Esophagus mucosa (tissue), 1 donor: Measurements from ENCODE around the gene KDELR1. TPM values are rescaled to one million over a fixed set of nuclear protein-coding genes. Genes with fewer than 3 reads are reported as not detected.

Experiments
- ATAC-seq: fragments of 200-7000 bp; cut with Tn5 transposase; one replicate; pipeline ENCODE4 v1.9.1; 2020
- total RNA-seq: library from RNA; stranded (reverse); gene quantifications from one replicate; pipeline ENCODE4 v1.2.4, GENCODE V29; 2023
- donor health status: DM: yes; HTN: yes; CAD: no.

The KDELR1 gene
- total RNA-seq, 1 donor from 2014 or later, result 86.6 TPM

DNA sequence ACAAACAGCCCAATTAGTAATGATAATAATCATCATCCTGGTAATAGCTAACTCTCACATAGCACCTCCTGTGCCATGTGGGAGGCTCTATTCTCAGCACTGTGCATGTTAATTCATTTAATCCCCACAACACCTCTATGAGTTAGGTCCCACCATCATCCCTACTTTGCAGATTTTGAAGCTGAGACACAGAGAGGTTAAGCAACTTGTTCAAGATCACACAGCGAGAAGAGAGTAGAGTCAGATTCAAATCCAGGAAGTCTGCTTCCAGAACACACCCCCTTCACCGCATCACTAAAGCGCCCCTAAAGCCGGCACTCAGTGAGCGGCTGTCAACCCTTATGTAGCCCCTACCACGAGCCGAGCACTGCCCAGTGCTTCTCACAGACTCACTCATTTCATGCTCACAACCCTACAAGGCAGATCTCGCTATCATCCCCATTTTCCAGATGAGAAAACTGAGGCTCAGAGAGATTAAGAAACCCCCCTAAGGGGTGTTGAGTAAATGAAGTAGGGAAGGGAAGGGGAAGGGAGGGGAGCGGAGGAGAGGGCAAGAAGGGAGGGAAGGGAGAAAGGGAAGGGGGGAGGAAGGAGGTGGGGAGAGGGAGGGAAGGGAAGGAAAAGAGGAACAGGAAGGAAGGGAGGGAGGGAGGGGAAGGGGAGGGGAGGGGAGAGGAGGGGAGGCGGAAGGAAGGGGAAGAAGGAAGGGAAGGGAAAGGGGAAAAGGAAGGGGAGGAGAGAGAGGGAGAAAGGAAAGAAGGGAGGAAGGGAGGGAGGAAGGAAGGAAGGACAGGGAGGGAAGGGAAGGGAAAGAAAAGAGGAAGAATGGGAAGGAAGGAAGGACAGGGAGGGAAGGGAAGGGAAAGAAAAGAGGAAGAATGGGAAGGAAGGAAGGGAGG, 49.6 kb downstream of the KDELR1 start:
- ATAC-seq, result no peak

DNA sequence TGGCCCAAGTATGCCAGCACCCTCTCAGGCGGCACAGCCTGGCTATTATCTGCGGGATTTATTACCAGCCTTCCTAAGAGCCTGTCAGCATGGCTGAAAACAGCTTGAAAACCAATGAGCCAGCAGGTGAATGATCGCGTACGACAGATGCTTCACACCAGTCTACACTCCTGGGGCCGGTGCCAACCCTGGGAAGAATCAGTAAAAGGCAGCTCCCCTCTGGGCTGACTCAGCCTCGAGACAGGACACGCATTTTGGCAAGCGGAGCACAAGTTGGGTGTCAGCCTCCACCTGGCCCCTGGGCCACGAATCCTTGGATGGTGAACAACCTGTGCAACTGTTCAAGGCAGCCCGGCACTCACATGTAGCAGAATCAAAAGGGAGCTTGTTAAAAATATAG, 50.4 kb downstream of the KDELR1 start:
- ATAC-seq, result peak; percentile 88

DNA sequence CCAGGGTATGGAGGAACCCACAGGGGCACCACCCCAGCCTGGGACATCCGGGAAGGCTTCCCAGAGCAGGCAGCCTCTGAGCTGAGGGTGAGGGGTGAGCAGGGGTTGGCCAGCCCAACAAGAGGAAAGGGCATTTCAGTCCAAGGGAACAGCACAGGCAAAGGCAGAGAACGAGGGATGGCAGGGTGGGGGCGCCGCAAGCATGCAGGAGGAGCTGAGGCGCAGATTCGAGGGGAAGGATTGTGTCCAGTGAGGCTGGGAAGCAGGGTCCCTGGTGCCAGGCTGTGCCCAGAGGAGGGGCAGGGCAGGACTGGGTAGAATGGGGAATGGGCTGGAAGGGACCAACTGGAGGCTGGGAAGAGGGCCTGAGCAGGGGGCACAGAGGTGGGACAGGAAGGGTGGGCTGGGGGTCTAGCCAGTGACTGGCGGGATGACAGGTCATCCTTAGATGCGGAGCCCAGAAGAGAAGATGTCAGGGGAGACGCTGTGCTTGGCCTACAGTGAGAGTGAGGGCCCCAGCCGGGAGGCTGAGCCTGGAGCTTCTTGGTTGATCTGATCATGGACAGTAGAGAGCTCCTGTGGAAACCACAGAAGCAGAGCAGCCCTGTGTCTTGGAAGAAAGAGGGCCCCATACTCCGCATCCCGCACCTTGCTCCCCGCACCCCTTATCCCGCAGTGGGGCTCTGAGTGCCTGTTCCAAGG, 52.4 kb downstream of the KDELR1 start:
- no peak for ATAC-seq

DNA sequence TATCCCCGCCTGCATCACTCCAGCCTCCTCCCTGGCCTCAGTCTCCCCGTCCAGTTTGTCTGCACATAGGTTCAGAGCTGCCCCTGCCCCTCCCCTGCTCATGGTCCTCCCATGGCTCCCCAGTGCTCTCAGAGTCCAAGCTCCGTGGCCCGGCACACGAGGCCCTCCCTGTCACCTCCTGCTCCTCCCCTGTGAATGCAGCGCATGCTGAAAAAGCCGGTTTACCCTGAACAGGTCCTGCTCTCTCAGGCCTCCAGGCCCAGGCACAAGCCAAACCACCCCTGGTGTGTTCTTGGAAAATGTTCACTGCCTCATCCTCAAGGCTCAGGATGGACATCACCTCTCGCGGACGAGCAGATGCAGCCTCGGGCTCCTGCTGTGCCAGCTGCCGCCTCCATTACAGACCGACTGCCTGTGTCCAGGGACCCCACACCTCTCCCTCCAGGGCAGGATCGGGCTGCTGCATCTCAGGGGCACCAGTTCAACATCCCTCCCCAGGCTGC, 53.0 kb downstream of the KDELR1 start:
- no peak for ATAC-seq

DNA sequence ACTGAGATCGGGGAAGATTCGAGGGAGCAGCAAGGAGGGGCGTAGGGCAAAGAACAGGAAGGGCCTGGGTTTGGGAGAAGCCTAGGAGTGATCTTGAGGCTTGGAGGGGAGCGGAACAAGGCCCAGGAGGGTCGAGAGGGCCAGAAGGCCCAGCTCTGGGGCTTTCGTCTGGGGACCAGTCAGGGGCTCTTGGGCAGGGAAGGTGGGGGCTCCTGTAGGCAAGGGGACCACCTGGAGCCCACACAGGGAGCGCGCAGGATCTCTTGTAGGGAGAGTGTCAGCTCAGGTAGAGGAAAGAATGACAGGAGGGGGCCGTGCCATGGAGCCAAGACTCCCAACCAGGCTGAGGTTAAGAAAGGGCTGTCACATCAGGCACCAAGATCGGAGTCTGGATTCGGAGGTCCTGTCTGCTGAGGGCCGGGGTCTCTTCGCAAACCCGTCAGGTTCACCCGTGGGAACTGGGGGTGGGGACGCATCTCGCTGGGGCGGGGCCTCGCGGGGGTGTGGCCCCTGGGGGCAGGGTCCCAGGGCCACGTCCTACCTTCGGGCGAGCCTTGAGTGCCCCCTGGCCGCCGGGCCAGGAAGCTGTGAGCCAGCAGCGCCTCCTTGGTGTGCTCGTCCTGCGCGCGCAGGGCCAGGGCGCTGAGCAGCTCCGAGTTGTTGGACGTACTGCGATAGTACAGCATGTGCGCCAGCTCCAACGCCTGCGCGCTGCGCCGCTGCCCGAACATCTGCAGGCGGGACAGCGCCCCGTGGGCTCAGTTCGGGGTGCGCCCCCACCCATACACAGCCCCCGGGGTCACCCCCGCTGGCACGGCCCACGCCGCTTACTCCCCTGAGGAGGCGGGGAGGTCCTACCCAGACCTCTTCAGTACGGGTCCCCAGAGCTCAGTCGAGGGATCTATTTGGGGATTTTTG, 57.6 kb downstream of the KDELR1 start:
- peak; percentile 80 for ATAC-seq

DNA sequence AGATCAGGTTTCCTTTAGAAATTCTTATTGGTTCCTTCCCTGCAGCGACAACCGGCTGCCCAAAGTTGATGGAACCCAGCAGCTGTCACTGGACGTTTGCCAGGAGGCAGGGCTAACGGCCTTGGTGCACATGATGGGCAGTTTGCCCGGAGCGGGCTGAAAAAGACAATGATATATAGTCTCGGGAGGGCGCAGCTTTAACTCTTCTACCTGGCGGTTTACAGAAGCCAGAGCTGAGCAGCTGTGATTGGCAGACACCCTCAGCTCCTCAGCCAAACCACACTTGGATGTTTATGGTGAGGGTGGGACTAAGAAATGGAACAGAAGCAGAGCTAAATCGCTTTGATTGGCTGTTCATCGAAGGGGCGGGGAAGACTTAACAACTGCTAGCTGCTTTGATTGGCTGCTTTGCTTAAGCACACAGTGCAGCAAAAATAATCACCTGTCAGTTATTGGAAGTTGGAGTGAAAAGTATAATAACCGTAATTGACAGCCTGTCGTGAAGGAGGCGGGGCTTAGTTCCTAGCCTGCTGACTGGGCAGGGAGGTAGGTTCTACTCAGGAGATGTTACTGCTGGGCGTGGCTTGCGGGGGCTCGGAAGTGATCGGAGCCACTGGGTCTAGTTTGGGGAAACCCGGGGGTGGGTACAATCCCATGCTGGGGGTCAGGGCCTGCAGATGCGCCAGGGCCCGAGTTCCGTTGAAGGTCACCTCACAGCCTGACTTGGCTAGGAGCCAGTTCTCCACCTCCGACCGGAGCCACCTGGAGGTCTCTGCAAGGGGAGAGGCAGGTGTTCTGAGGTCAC, 58.5 kb downstream of the KDELR1 start:
- peak; percentile 81 for ATAC-seq

Other genes with a start within 250 kb of the KDELR1 start
- 25.2 TPM for gene LIG1, start 221.2 kb downstream of the KDELR1 start, total RNA-seq
- 2.4 TPM for gene ZSWIM9, start 220.9 kb downstream of the KDELR1 start, total RNA-seq
- 11.6 TPM for gene CARD8, start 135.6 kb downstream of the KDELR1 start, total RNA-seq
- gene ZNF114, start 121.5 kb downstream of the KDELR1 start, total RNA-seq, result not detected
- 7.6 TPM for gene EMP3, start 66.0 kb downstream of the KDELR1 start, total RNA-seq
- gene TMEM143, start 27.6 kb downstream of the KDELR1 start, total RNA-seq, result 5.5 TPM
- gene SYNGR4, start 27.2 kb downstream of the KDELR1 start, total RNA-seq, result not detected
- gene GRIN2D, start 2.1 kb upstream of the KDELR1 start, total RNA-seq, result 0.04 TPM
- 24.6 TPM for gene GRWD1, start 54.4 kb upstream of the KDELR1 start, total RNA-seq
- gene KCNJ14, start 64.0 kb upstream of the KDELR1 start, total RNA-seq, result 0.76 TPM
- 47.2 TPM for gene CYTH2, start 77.8 kb upstream of the KDELR1 start, total RNA-seq
- gene LMTK3, start 120.3 kb upstream of the KDELR1 start, total RNA-seq, result 4.9 TPM
- 245 TPM for gene SULT2B1, start 160.6 kb upstream of the KDELR1 start, total RNA-seq
- 0.64 TPM for gene SPACA4, start 215.2 kb upstream of the KDELR1 start, total RNA-seq
- gene FAM83E, start 223.5 kb upstream of the KDELR1 start, total RNA-seq, result 6.5 TPM
- 1,668 TPM for gene RPL18, start 227.6 kb upstream of the KDELR1 start, total RNA-seq
- 7.7 TPM for gene SPHK2, start 228.0 kb upstream of the KDELR1 start, total RNA-seq
- 6.7 TPM for gene DBP, start 245.8 kb upstream of the KDELR1 start, total RNA-seq